Lower leg skin (tissue), 3 donors: ENCODE results near the gene ROR1.

ENCODE experiments used
- POLR2A ChIP-seq, 2 donors: fragments of 450-650 bp; IDR thresholded peaks; one replicate each; pipeline ENCODE4 v1.6.1; 2016 to 2017; ENCODE audit warnings: antibody characterized with exemption in 2 of 2, mild to moderate bottlenecking in 1 of 2, moderate library complexity in 1 of 2
- TF ChIP-seq, protein P1 (sequence below), 3 donors: fragments of 450-650 bp; IDR thresholded peaks; one replicate each; pipeline ENCODE4 v1.5.1; 2016; ENCODE audit warnings: antibody characterized with exemption in 3 of 3, mild to moderate bottlenecking in 3 of 3, moderate library complexity in 2 of 3

DNA sequence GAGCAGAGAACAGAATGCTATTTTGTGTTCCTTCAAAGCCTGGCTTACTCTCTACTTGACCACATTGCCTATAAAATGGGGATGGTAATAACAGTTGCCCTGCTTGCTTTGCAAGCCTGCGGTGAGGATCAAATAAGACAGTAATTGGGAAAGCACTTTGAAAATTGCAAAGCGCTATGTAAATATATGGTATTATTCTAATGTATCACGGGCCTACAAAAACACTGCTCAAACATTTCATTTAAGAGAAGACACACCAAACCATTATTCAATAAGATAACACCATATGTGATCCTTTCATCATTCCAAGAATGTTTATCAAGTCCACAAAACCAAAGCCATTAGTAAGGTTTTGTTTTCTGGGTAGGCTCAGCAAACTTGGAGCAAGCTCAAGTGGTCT is 208.4 kb downstream of the ROR1 start:
- TF ChIP-seq POLR2A (IDR thresholded peaks at IDR 0.05): no peak
- TF ChIP-seq, protein P1, sequence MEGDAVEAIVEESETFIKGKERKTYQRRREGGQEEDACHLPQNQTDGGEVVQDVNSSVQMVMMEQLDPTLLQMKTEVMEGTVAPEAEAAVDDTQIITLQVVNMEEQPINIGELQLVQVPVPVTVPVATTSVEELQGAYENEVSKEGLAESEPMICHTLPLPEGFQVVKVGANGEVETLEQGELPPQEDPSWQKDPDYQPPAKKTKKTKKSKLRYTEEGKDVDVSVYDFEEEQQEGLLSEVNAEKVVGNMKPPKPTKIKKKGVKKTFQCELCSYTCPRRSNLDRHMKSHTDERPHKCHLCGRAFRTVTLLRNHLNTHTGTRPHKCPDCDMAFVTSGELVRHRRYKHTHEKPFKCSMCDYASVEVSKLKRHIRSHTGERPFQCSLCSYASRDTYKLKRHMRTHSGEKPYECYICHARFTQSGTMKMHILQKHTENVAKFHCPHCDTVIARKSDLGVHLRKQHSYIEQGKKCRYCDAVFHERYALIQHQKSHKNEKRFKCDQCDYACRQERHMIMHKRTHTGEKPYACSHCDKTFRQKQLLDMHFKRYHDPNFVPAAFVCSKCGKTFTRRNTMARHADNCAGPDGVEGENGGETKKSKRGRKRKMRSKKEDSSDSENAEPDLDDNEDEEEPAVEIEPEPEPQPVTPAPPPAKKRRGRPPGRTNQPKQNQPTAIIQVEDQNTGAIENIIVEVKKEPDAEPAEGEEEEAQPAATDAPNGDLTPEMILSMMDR (IDR thresholded peaks at IDR 0.05): no peak
